Measurements from ENCODE around the gene CACHD1.

The CACHD1 gene

DNA sequence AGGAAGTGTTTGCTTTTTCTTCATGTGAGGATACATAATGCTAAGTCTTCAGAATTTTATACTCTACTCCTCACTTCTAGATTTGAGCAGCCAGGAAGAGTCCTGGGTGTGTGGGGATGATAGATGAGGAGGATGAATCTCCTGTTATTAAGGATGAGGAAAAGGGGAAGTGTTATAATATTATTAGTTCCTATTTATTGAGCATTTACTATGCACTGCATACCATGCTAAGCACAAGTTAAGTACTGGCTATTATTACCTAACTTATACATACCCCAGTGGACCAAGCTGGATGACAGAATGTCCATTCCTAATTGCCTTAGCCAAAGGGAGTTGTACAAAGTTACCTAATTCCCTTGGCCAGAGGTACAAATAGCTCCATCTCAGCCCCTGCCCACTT is 19.8 kb downstream of the CACHD1 start:
- no peak overlapping the region for H3K4me2 ChIP-seq (ENCODE audit: low read length)
- H3K79me2 ChIP-seq (ENCODE audit: low read length) = no peaks in the 10 kb centered on the region
- no peak overlapping the region for H3K27ac ChIP-seq (ENCODE audit: low read length)

GRCh38 chr1:64490213-64490818 is 20.4 kb downstream of the CACHD1 start:
- Histone ChIP-seq H3K9me3 (ENCODE audit: insufficient read depth, low read length) (no peaks in the 10 kb centered on the region), H3K9ac (ENCODE audit: low read length) (no peak overlapping the region), H3K27ac (ENCODE audit: low read length) (no peak overlapping the region), H2AFZ (ENCODE audit: low read depth, low read length) (no peak overlapping the region), H3K79me2 (ENCODE audit: low read length) (no peaks in the 10 kb centered on the region), H3K4me1 (ENCODE audit: low read length) (no peaks in the 10 kb centered on the region; the same call in none of the 2 replicates), H3K27me3 (ENCODE audit: low read depth, low read length) (no peaks in the 10 kb centered on the region), H3K36me3 (replicated peaks; ENCODE audit: low read depth, low read length) (no peaks in the 10 kb centered on the region), H3K4me3 (ENCODE audit: low read length) (no peak overlapping the region), H3K4me2 (ENCODE audit: low read length) (no peak overlapping the region), H4K20me1 (ENCODE audit: insufficient read depth, low read length) (no peaks in the 10 kb centered on the region)
- TF ChIP-seq CTCF (IDR thresholded peaks at IDR 0.05; ENCODE audit: low read depth, low read length) (no peak), EZH2phosphoT487 (IDR thresholded peaks at IDR 0.05; ENCODE audit: low read depth) (no peak)

More for the DNA sequence above, 19.8 kb downstream of the CACHD1 start:
- H3K27me3 ChIP-seq (ENCODE audit: low read depth, low read length) = no peaks in the 10 kb centered on the region
- TF ChIP-seq CTCF (IDR thresholded peaks at IDR 0.05; ENCODE audit: low read depth, low read length) (no peak), EZH2phosphoT487 (IDR thresholded peaks at IDR 0.05; ENCODE audit: low read depth) (no peak)
- no peaks in the 10 kb centered on the region; the same call in none of the 2 replicates for H3K4me1 ChIP-seq (ENCODE audit: low read length)
- H3K4me3 ChIP-seq (ENCODE audit: low read length) = no peak overlapping the region
- H4K20me1 ChIP-seq (ENCODE audit: insufficient read depth, low read length) = no peaks in the 10 kb centered on the region
- H3K36me3 ChIP-seq (replicated peaks; ENCODE audit: low read depth, low read length) = no peaks in the 10 kb centered on the region
- no peak overlapping the region for H3K9ac ChIP-seq (ENCODE audit: low read length)
- no peaks in the 10 kb centered on the region for H3K9me3 ChIP-seq (ENCODE audit: insufficient read depth, low read length)
- H2AFZ ChIP-seq (ENCODE audit: low read depth, low read length) = no peak overlapping the region

DNA sequence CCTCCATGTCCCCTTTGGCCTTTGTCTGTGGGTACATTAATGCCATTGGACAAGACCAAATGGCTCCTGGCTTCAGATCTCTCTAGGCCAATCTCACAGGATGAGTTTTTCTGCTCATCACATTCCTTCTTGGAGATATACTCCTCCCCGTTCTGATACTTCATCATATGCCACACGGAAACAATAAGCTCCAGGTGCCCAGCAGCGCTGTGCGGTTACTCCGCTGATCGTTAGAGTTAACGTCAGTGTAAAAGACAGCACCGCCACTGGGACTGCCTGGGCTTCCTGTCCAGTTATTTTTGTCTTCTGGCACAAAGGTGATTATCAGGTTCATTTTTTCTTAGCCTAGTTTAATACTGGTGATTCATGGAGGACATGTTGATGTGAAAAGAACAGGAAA is 22.5 kb downstream of the CACHD1 start:
- Histone ChIP-seq H3K79me2 (ENCODE audit: low read length) (no peaks in the 10 kb centered on the region), H3K9ac (ENCODE audit: low read length) (no peak overlapping the region), H3K4me1 (ENCODE audit: low read length) (no peaks in the 10 kb centered on the region; the same call in none of the 2 replicates), H3K4me3 (ENCODE audit: low read length) (no peak overlapping the region), H3K9me3 (ENCODE audit: insufficient read depth, low read length) (no peaks in the 10 kb centered on the region), H3K27ac (ENCODE audit: low read length) (no peak overlapping the region), H3K36me3 (replicated peaks; ENCODE audit: low read depth, low read length) (no peaks in the 10 kb centered on the region), H3K27me3 (ENCODE audit: low read depth, low read length) (no peaks in the 10 kb centered on the region), H2AFZ (ENCODE audit: low read depth, low read length) (no peak overlapping the region), H3K4me2 (ENCODE audit: low read length) (no peak overlapping the region), H4K20me1 (ENCODE audit: insufficient read depth, low read length) (no peaks in the 10 kb centered on the region)
- TF ChIP-seq EZH2phosphoT487 (IDR thresholded peaks at IDR 0.05; ENCODE audit: low read depth) (no peak), CTCF (IDR thresholded peaks at IDR 0.05; ENCODE audit: low read depth, low read length) (no peak)

DNA sequence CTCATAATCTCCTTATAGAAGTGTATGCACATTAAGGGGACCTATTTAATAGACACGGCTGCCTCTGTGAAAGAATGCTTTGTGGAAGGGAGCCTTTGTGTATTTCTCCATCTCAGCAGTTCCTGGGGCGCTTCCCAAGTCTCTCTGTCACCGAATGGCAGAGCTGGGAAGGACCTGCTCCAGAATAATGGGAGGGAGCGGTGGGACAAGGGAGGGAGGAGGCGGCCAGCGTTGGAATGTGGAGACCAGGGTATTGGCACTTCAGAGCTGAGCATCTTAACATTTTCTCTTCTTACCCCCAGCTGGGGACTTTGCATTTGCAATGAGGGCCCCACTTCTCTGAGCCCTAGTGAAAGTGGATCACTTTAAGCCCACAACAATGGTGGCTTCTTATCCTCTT is 23.9 kb downstream of the CACHD1 start:
- H3K4me2 ChIP-seq (ENCODE audit: low read length) = no peak overlapping the region
- no peaks in the 10 kb centered on the region for H3K79me2 ChIP-seq (ENCODE audit: low read length)
- no peak overlapping the region for H2AFZ ChIP-seq (ENCODE audit: low read depth, low read length)
- no peaks in the 10 kb centered on the region for H4K20me1 ChIP-seq (ENCODE audit: insufficient read depth, low read length)
- H3K4me3 ChIP-seq (ENCODE audit: low read length) = no peak overlapping the region
- H3K27ac ChIP-seq (ENCODE audit: low read length) = no peak overlapping the region
- TF ChIP-seq EZH2phosphoT487 (IDR thresholded peaks at IDR 0.05; ENCODE audit: low read depth) = no peak
- H3K9ac ChIP-seq (ENCODE audit: low read length) = no peak overlapping the region
- H3K36me3 ChIP-seq (replicated peaks; ENCODE audit: low read depth, low read length) = no peaks in the 10 kb centered on the region
- no peaks in the 10 kb centered on the region for H3K9me3 ChIP-seq (ENCODE audit: insufficient read depth, low read length)
- H3K4me1 ChIP-seq (ENCODE audit: low read length) = no peaks in the 10 kb centered on the region; the same call in none of the 2 replicates
- no peaks in the 10 kb centered on the region for H3K27me3 ChIP-seq (ENCODE audit: low read depth, low read length)
